HG03442 (cell line): ENCODE data around the gene RGS12.

ENCODE experiments used
- ATAC-seq: cut with Tn5 transposase; IDR thresholded peaks from one replicate; pipeline ENCODE4 v1.9.1; 2021; ENCODE audit warnings: mild to moderate bottlenecking, moderate library complexity; ENCODE audit not compliant: unreplicated experiment

RGS12 gene

DNA sequence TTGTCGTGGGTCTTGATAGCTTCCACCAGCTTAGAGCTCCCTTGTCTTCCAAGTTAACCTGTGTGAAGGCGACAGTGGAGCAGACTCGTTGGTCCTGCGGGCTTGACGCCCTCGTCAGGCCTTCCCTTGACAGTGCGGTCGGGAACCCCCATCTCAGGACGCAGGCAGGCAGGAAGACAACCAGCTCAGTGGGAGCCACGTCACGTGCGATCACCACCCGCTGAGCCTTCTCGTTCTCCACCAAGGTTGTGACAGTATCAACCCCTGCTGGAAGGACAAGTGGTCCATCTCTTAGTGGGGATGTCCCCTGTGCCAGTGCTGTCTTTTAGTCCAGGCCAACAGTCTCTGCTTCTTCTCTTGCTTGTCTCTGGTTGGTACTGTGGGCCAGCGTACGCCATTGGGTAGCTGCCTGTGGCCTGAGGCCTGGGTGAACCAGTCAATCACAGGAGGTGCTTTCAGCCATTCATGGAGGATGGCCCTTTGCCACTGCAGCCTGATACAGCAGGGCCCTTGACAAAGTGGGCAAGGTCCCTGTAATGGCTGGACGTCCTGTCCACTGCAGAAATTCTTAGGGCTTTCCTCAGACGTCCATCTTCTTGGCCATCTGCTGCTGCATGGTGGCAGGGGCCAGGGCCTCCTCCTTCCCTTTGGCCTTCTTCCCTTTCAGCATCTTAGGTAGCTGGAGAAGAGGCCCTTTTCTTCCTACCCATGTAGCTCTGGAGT lies 31.4 kb downstream of the RGS12 start:
- ATAC-seq, result no peak

DNA sequence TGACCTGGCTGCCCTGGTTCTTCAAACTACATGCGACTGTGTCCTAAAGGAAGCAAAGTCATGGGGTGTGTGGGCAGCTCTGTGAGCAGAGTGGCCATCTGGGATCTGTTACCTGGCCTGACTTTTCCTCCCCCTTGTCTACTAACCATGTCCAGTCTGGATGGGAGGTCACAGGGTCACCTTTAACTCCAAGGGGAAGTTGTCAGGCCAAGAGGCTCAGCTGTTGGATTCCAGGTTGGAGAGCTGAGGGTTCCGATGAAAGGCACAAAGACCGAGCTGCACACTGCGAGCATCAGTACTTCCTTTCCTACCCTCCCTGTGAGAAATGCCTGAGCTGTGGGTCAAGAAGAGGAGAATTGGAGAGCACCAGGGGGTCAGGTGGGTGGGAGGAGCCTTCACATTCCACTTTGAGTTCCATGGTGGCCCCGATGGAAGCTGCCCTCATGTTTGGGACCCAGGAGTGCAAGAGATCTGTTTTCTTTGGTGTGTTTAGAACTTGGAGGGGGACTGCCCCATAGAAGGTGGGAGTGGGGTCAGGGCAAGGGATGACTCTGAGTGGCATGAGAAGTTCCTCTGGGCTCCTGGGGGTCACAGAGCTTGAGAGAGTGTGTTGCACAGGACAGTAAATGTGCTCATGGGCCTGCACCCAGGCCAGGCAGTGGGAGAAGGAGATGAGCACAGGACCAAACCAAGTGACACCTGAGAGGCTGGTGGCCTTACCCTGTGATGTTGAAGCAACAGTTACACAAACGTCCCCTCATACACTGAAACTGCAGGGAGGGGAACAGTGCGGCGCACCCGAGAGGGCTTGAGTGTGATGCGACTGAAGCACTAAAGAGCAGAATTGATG lies 36.2 kb downstream of the RGS12 start:
- ATAC-seq, result no peak

DNA sequence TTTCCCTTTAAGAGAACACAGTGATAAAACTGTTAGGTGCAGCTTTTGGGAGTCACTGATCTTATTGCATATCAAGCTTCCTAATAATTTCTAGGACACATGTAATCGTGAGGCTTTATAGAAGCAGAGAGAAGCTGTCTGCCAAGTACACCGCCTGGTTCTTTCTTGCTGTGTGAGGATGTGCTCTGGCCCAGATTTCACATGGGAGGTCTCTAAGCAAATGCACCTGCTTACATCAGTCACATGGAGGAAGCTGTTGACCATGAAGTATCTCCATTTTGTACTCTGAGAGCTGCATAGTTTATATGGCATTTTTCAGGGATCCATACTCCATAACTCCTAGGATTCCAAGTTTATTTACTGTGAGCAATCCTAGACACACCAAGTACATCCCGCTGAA lies 37.1 kb downstream of the RGS12 start:
- ATAC-seq, result no peak

DNA sequence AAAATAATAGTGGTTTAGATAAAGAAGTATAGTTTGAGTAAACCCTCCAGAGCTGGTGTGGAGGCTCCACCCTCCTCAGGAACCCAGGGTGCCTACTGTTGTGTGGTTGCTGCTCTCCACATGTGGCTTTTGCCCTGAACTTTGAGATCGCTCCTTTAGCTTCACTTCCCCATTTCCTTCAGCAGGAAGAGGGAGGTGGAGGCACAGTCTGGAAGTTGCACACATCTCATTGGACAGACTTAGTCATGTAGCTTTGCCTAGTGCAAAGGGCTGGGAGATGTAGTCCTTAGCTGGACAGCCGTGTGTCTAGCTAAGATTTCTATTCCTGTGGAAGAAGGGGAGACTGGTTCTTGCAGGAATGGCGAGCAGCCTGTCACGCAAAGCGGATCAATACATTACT lies 37.9 kb downstream of the RGS12 start:
- no peak for ATAC-seq

DNA sequence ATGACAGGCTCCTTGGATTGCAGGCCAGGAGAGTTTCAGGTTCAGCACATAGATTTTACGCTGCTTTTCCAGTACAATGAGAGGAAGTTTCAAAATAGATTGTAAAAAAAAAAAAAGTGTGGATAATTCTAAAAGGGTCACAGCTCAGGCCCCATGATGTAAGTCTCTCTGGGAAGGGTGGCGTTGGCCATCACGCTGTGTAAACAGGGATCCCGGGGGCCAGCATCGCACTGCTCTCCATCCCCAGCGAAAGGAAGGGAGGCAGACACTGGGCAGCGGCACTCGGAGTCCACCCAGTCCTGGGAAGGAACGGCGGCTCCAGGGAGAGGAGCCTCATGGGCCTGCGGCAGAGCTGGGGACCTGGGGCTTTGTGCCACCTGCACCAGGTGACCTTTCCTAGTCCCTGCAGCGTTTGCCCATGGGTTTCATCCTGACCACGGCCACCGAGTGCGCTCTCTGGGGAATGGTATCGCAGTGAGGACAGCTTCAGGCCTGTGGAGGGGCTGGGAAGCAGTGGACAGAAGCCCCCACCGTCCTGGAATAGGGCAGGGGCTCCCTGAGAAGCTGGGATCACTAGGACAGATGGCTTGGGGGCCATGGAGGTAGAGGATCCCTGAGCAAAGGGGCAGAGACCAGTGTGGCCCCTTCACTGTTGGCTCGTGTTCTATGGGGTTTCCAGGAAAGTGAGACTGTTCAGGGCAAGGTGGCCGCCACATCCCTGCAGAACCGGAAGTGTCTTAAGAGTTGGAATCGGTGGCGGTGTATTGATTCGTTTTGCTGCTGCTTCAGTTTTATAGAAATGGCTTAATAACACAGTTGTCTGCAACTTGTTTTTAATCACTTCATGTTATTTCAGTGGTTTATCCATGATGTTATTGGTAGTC lies 38.9 kb downstream of the RGS12 start:
- ATAC-seq, result no peak

DNA sequence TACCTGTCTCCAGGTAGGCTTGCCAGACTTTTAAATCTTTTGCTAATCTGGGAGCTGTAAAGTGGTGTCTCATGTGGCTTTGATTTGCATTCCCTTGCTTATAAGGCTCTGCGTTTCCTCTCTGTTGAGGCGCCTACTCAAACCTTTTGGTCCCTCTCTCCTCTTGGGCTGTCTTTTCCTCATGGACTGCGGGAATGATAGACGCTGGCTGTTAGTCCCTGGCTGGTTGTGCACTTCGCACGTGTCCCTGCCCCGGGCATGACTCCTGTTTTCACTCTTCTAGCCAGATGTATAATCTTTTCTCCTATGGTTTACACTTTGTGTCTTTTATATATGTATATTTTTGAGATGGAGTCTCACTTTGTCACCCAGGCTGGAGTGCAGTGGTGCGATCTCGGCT lies 39.7 kb downstream of the RGS12 start:
- ATAC-seq, result no peak

DNA sequence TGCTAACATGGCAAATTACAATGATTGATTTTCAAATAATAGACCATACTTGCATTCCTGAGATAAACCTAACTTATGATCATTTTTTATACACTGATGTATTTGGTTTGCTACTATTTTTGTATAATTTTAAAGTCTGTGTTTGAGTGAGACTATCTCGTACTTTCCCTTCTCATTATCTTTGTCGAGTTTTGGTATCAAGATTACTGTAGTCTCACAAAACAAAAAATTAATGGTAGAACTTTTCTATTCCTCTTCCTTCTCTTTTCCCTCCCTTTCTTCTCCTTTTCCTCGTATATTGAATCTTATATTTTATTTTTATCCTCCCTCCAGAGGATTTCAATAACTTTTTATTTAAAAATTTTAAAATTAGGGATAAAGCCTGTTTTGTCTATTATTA lies 41.5 kb downstream of the RGS12 start:
- ATAC-seq, result no peak

DNA sequence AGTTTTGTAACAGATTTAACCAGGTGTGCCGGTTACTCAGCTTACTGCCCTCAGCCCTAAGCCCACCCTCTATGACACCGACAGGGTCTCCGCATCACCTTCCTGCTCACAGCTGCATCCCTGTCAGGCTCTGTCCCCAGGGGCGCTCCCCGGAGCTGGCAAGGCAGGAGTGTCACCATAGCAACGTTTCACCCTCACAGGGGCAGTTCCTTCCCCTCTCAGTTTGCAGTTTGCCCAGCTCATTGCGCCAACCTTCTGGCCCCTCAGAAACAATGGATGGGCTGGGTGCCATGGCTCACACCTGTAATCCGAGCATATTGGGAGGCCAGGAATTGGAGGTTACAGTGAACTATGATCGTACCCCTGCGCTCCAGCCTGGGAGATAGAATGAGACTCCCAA lies 42.6 kb downstream of the RGS12 start:
- no peak for ATAC-seq

DNA sequence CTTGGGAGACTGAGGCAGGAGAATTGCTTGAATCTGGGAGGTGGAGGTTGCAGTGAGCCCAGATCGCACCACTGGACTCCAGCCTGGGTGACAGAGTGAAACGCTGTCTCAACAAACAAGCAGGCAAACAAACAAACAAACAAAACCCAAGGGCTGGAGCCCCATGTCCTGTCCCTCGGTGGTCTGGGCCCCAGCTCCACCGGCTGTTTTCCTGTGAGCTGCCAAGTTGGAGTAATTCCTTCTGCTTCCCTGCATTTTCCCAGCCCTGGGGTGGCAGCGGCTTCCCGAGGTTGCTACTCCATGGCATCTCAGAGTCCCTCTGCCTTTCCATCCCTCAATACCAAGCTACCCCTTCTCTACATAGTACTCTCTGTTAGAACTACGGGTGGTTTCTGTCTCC lies 43.2 kb downstream of the RGS12 start:
- no peak for ATAC-seq

DNA sequence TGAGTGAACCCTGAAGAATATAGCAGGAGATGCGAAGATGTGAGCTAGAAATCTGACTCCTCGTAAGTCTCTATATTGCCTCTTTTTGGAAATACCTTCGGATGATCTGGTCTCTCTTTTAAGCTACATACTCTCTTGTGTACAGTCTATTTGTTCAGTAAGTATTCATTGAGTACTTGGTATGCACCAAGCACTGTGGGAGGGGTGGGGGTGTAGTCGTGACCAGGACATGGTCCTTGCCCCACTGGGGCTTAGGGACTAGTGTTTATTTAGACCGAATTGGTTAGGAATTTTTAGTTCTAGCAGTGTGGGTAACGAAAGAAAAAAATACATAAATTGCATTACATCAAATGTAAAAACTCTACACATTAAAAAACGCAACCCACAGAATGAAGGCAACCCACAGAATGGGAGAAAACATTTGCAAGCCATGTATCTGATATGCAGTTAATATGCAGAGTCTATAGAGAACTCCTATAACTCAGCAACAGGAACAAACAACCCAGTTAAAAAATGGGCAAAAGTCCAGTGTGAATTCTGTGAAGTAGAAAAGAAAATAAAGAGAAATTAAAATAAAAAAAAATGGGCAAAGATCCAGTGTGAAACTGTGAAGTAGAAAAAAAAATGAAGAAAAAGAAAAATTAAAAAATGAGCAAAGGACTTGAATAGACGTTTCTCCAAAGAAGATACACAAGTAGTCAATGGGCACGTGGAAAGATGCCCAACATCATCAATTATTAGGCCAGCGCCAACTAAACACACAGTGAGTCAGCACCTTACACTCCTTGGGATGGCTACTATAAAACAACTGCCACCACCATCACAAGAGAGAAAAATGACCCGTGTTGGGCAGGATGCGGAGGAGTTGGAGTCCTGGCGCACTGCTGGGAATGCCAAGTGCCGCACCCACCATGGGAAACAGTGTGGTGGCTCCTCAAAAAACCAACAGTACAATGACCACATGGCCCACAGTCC lies 43.8 kb downstream of the RGS12 start:
- no peak for ATAC-seq

DNA sequence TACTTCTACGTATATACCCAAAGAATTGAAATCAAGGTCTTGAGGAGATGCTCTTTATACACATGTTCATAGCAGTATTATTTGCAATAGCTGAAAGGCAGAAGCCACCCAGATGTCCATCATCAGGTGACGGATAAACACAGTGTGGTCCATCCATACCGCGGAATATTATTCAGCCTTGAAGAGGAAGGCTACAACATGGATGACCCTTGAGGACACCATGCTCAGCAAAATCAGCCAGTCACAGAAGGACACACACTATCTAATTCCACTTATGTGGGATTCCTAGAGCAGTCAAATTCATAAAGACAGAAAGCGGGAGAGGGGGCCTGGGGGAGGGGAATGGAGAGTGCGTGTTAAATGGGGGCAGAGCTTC lies 44.5 kb downstream of the RGS12 start:
- ATAC-seq, result no peak

DNA sequence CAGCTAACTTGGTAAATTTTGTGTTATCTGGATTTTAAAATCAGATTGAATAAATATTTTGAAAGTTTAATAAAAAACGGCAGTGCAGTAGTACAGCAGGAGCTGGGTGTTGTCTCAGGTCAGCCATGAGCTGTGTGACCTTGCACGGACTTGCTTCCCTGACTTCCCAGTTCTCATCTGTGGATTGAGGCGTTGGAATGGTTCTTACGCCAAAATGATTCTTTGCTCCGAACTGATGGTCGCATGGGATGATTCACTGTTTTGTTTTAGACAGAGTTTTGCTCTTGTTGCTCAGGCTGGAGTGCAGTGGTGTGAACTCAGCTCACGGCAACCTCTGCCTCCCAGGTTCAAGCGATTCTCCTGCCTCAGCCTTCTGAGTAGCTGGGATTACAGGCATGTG lies 45.0 kb downstream of the RGS12 start:
- no peak for ATAC-seq

DNA sequence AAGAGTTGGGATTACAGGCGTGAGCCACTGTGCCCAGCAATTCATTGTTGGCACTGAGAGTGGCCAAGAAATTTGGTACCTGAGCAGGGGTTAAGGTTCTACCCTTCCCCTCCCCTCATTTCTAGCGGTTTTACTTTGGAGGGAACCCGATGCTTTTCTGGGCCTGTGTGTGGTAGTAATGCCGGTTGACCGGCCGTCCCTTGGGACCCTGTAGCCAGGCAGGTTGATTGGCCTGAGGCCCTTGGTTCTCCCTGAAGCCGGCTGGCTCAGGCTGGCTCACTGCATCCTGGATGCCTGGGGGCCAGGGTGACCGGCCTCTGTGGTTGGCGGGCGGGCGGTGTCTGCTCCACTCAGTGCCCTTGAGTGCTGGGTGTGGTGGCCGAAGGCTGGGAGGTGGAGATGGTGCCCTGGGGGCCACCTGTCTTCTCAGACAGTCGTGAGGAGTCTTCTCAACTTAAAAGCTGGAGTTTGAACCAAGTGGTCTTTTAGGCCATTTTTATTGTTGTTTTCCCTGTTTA lies 45.6 kb downstream of the RGS12 start:
- ATAC-seq, result no peak

DNA sequence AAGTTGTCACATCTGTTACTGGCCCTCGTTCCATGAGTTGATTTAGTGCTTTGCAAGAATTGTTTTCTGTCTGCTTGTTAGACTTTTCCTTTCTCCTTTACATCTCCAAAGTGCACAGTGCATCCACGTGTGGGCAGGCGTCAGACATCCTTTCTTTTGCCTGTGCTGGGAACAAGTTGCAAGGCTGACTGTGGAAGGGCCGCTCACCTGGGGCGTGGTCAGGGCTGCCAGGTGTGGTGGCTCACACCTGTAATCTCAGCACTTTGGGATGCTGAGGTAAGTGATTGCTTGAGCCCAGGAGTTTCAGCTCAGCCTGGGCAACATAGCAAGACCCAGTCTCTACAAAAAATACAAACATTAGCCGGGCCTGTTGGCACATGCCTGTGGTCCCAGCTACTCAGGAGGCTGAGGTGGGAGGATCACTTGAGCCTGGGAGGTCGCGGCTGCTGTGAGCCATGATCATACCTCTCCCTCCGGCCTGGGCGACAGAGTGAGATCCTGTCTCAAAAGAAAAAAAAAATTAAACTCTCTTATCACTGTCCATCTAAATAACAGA lies 46.2 kb downstream of the RGS12 start:
- ATAC-seq, result no peak

DNA sequence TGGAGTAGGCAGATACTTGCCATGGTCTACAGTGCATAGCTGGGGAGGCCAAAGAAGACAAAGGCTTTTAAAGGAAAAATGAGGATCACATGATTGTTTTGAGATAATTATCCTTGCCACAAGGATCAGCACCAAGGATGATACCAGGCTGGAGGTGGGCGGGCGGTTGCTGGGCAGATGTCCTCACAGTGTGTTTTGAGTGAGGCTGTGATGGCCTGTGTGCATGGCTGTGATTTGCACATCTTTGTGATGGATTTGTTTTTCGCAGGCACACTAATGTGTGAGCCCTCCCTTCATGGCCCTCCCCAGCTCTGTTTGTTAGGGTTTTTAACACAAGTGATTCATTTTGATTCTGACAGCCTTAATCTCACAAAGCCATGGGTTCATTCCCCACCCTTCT lies 46.8 kb downstream of the RGS12 start:
- no peak for ATAC-seq

DNA sequence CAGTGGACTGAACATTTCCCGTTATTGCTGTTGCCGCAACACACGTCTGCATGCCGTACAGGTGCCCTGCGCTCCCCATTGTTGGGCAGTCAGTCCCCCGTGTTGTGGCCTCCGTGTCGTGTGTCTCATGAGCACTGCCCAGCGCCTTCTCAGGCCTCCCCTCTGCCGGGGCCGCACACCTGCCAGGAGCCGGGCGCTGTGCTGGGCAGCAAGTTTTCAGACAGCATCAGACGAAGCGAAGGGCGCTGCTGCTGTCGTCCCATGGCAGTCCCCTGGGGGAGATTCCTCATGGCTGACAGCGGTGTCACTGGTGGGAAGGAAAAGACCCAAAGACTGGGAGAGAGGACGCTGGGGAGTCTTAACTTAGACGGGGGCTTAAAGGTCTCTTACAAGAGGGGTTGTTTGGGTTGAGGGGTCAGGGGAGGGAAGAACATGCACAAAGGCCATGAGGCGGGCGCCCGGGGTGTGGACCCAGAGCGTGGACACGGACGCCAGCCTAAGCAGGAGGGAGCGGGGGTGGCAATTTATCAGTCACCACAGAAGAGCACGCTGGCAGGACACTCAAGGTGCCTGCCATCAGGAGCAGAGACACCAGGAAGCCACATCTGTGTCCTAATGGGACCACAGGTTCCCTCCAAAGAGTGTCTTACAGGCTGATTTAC lies 47.3 kb downstream of the RGS12 start:
- ATAC-seq, result no peak

DNA sequence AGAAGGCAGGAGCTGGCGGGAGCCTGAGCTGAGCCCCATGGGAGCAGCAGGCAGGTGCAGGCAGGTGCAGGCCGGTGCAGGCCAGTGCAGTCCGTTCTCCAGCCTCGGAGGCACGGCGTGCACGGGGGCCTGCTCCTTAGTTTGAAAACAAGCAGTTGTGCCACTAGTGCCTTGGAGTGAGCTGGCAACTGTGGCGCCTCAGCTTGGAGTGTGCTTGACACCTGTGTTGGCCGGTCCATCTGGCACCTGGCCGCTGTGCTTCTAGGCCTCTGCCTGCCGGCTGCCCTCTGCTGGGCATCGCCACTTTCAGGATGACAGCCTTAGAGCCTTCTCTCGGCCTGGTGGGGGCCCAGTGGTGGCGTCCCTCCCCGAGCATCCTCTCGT lies 47.9 kb downstream of the RGS12 start:
- ATAC-seq, result no peak

DNA sequence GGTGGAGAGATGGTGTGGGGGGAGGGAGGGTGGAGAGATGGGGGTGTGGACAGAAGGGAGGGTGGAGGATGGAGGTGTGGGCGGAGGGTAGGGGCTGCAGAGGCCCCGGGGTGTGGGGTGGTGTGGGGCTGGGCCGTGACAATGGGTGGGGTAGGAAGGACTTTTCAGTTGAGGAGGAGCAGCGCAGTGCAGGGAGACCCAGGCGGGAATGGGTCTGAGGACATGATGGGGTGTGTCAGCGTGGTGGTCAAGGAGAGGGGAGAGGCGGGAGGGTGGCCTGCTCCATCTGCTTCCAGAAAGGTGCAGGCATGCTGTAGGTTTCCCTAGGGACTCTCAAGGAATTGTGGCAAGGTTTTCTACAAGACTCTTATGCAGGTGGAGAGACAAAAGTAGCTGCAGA lies 48.9 kb downstream of the RGS12 start:
- ATAC-seq, result no peak

DNA sequence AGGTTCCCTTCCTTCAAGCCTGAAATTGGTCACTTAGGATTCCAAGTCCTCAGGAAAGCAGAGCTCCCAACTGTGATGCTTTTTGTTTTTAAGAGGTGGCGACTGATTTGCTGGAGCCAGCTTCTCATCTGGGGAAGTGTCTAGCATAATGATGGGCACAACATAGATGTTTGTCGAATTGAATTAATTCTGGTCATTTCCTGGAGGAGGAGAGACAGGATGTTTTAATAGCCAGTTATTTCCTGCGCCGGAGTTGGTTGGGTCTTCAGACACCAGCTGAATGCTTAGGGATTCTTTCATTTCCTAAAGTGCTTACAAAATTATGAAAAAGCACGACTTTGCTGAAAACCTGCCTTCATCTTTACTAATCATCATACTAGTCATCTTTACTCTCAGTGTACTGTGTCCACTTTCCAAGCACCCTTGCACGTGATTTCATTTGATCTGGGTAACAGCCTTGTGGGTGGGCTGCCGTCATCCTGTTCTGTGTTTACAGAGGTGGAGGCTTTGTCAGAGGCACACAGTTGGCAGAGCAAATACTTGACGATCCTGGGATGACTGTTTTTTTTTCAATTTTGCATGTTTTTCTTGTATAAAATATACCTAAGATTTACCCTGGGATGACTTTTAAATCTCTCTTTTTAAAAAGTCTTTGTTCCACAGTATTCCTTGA lies 49.5 kb downstream of the RGS12 start:
- ATAC-seq, result no peak
